ENCODE results near the gene TBL1XR1. TPM values are rescaled to one million over a fixed set of nuclear protein-coding genes. Genes with fewer than 3 reads are reported as not detected.

TBL1XR1 gene
- total and polyA plus RNA-seq, 2 of the 4 experiments (the other 2 are of a cell fraction): 25.2 to 170 TPM

- Histone ChIP-seq H3K18ac (ENCODE audit: low read depth, low read length) (no peak overlapping the region), H2BK120ac (ENCODE audit: low read depth, low read length) (no peak overlapping the region), H3K9me3 (ENCODE audit: control insufficient read depth, insufficient read depth, low read length) (no peaks in the 10 kb centered on the region), H3K14ac (replicated peaks; ENCODE audit: low read depth, low read length) (no peak overlapping the region), H2BK5ac (ENCODE audit: low read depth, low read length, poor library complexity, severe bottlenecking) (no peak overlapping the region), H2AK5ac (ENCODE audit: low read depth, low read length) (no peak overlapping the region), H3K4me2 (ENCODE audit: low read depth, low read length) (no peak overlapping the region), H4K91ac (ENCODE audit: insufficient read depth, low read depth, low read length) (no peak overlapping the region), H2AK9ac (replicated peaks; ENCODE audit: low read depth, low read length, poor library complexity) (no peak overlapping the region), H3K27ac (ENCODE audit: insufficient read depth, low read length) (no peak overlapping the region), H3K4me1 (ENCODE audit: control insufficient read depth, insufficient read depth, low read length) (peaks cover 8% of the 10 kb centered on the region; the same call in 1 of the 2 replicates), H2BK15ac (ENCODE audit: low read depth, low read length) (no peak overlapping the region), H3K56ac (ENCODE audit: extremely low read depth, insufficient read depth, low read length) (no peak overlapping the region), H3K9ac (ENCODE audit: low read depth, low read length) (no peak overlapping the region), H4K20me1 (ENCODE audit: insufficient read depth, low read length) (peaks cover 84% of the 10 kb centered on the region), H4K5ac (ENCODE audit: low read depth, low read length) (no peak overlapping the region), H4K8ac (ENCODE audit: low read depth in 2 of 2, low read length in 2 of 2) (no peak overlapping the region), H2AFZ (replicated peaks; ENCODE audit: low read length, poor library complexity) (no peak overlapping the region), H3K4me3 (ENCODE audit: insufficient read depth, low read depth, low read length) (no peak overlapping the region), H2BK20ac (ENCODE audit: low read depth, low read length) (no peak overlapping the region), H3K23ac (ENCODE audit: low read depth, low read length) (no peak overlapping the region), H3K36me3 (ENCODE audit: control insufficient read depth, insufficient read depth, low read length) (no peaks in the 10 kb centered on the region), H3K27me3 (ENCODE audit: control insufficient read depth, insufficient read depth, low read length) (no peaks in the 10 kb centered on the region), H3K4ac (ENCODE audit: low read depth, low read length) (no peak overlapping the region), H3K79me1 (ENCODE audit: low read depth in 1 of 2, low read length in 2 of 2) (peaks cover 25 to 66% of the 10 kb centered on the region in 2 experiments), H3K9me1 (ENCODE audit: insufficient read depth, low read length) (peaks cover 16% of the 10 kb centered on the region; the same call in 1 of the 2 replicates)
- DNase-seq (no peak), ATAC-seq (ENCODE audit: low read depth) (no peak)
- intact Hi-C loops (cut with micrococcal nuclease) (loop anchor here (5.0 kb wide), 1 partner anchor 36 kb away; no protein-coding TSS in a partner anchor), in situ Hi-C loops (cut with MboI; ENCODE audit: low sequenced_read_pairs) (no loop called here), dilution Hi-C loops (cut with HindIII; ENCODE audit: low sequenced_read_pairs, unreplicated experiment) (no loop called here)
- CTCF ChIA-PET: no interaction called here
- BruUV-seq (replicated peaks): no TSS peak
- no peak for TF ChIP-seq NFE2L2 (IDR thresholded peaks at IDR 0.05; ENCODE audit: low read depth, low read length)
- POLR2A ChIA-PET (ENCODE audit: unreplicated experiment): no interaction called here
- no CpG with 5 or more reads among the region's 2 CpGs for WGBS, 2 experiments (ENCODE audit: extremely low coverage in 2 of 2, insufficient read length in 1 of 2)
Observed at GRCh38 chr3:177108648-177109047, 88.6 kb downstream of the TBL1XR1 start.

Measured in IMR-90 (cell line).